ENCODE measurements around the gene OTULIN. TPM values are rescaled to one million over a fixed set of nuclear protein-coding genes. Genes with fewer than 3 reads are reported as not detected.

The OTULIN gene
- total RNA-seq, 4 donors from 2014 or later = 5.0 to 30.1 (median 17.8) TPM

- H3K4me1 ChIP-seq = no peaks in the 10 kb centered on the region
- no peak for TF ChIP-seq POLR2A (IDR thresholded peaks at IDR 0.05)
- TF ChIP-seq CTCF (IDR thresholded peaks at IDR 0.05) = no peak
- no peaks in the 10 kb centered on the region for H3K36me3 ChIP-seq
- no peak overlapping the region for H3K4me3 ChIP-seq
- intact Hi-C loops (cut with DNase I; ENCODE audit: low total_unique reads) = loop anchor here (10.0 kb wide), 1 partner anchor 129 kb away; no protein-coding TSS in a partner anchor
- H3K9me3 ChIP-seq = no peaks in the 10 kb centered on the region
- DNase-seq = no peak
- no peak overlapping the region for H3K27ac ChIP-seq
- no peaks in the 10 kb centered on the region for H3K27me3 ChIP-seq
Observed at GRCh38 chr5:14735944-14736343, 71.4 kb downstream of the OTULIN start.

GRCh38 chr5:14737291-14737690, 72.8 kb downstream of the OTULIN start:
- no peaks in the 10 kb centered on the region for H3K4me1 ChIP-seq
- no peak for DNase-seq
- TF ChIP-seq CTCF (IDR thresholded peaks at IDR 0.05) (no peak), POLR2A (IDR thresholded peaks at IDR 0.05) (no peak)
- intact Hi-C loops (cut with DNase I; ENCODE audit: low total_unique reads) = loop anchor here (10.0 kb wide), 1 partner anchor 128 kb away; no protein-coding TSS in a partner anchor
- H3K27ac ChIP-seq = no peak overlapping the region
- H3K27me3 ChIP-seq = no peaks in the 10 kb centered on the region
- no peaks in the 10 kb centered on the region for H3K9me3 ChIP-seq
- H3K4me3 ChIP-seq = no peak overlapping the region
- H3K36me3 ChIP-seq = no peaks in the 10 kb centered on the region

- no peaks in the 10 kb centered on the region for H3K36me3 ChIP-seq
- DNase-seq = no peak
- no peaks in the 10 kb centered on the region for H3K9me3 ChIP-seq
- TF ChIP-seq POLR2A (IDR thresholded peaks at IDR 0.05) = no peak
- TF ChIP-seq CTCF (IDR thresholded peaks at IDR 0.05) = no peak
- no peaks in the 10 kb centered on the region for H3K27me3 ChIP-seq
- H3K4me1 ChIP-seq = no peaks in the 10 kb centered on the region
- H3K27ac ChIP-seq = no peak overlapping the region
- H3K4me3 ChIP-seq = no peak overlapping the region
- intact Hi-C loops (cut with DNase I; ENCODE audit: low total_unique reads) = loop anchor here (10.0 kb wide), 1 partner anchor 127 kb away; no protein-coding TSS in a partner anchor
Observed at GRCh38 chr5:14738050-14738449, 73.5 kb downstream of the OTULIN start.

- H3K27ac ChIP-seq = no peak overlapping the region
- no peaks in the 10 kb centered on the region for H3K9me3 ChIP-seq
- no peak overlapping the region for H3K4me3 ChIP-seq
- TF ChIP-seq CTCF (IDR thresholded peaks at IDR 0.05) (no peak), POLR2A (IDR thresholded peaks at IDR 0.05) (no peak)
- no peaks in the 10 kb centered on the region for H3K4me1 ChIP-seq
- no peak for DNase-seq
- H3K27me3 ChIP-seq = no peaks in the 10 kb centered on the region
- intact Hi-C loops (cut with DNase I; ENCODE audit: low total_unique reads) = loop anchor here (10.0 kb wide), 1 partner anchor 125 kb away; no protein-coding TSS in a partner anchor
- H3K36me3 ChIP-seq = no peaks in the 10 kb centered on the region
Observed at GRCh38 chr5:14739538-14739937, 75.0 kb downstream of the OTULIN start.

GRCh38 chr5:14739981-14740380, 75.5 kb downstream of the OTULIN start:
- H3K36me3 ChIP-seq = no peaks in the 10 kb centered on the region
- no peak for DNase-seq
- TF ChIP-seq CTCF (IDR thresholded peaks at IDR 0.05) (no peak), POLR2A (IDR thresholded peaks at IDR 0.05) (no peak)
- no peaks in the 10 kb centered on the region for H3K9me3 ChIP-seq
- H3K4me3 ChIP-seq = no peak overlapping the region
- intact Hi-C loops (cut with DNase I; ENCODE audit: low total_unique reads) = loop anchor here (10.0 kb wide), 1 partner anchor 125 kb away; no protein-coding TSS in a partner anchor
- no peaks in the 10 kb centered on the region for H3K27me3 ChIP-seq
- H3K4me1 ChIP-seq = no peaks in the 10 kb centered on the region
- no peak overlapping the region for H3K27ac ChIP-seq

Measured in uterus (tissue), 4 donors.